H1 (cell line): ENCODE measurements around the gene HNF4A.

ENCODE experiments used
- CTCF ChIP-seq, 3 experiments: IDR thresholded peaks; 1 replicate in 2 of 3; 2 replicates in 1 of 3; pipeline versions ENCODE4 v1.5.1 to v1.6.1; 2011; ENCODE audit warnings: low read length in 3 of 3, mild to moderate bottlenecking in 3 of 3, inconsistent platforms in 2 of 3, low read depth in 1 of 3, moderate library complexity in 1 of 3; ENCODE audit not compliant: insufficient read depth in 1 of 3; ENCODE audit errors: control extremely low read depth in 1 of 3
- EZH2 ChIP-seq: fragments of 200-600 bp; sonication (generic); IDR thresholded peaks from 2 replicates; pipeline ENCODE4 v1.7.1; 2012; ENCODE audit warnings: low read depth, mild to moderate bottlenecking, moderate library complexity, low read length, inconsistent platforms; ENCODE audit not compliant: severe bottlenecking
- SP2 ChIP-seq: IDR thresholded peaks from 2 replicates; pipeline ENCODE4 v1.6.1; 2012; ENCODE audit warnings: mild to moderate bottlenecking, low read length, inconsistent platforms
- TBP ChIP-seq: IDR thresholded peaks from 2 replicates; pipeline ENCODE4 v1.6.1; 2011; ENCODE audit warnings: low read depth, low read length, improper control_type of control experiment
- YY1 ChIP-seq: IDR thresholded peaks from 2 replicates; pipeline ENCODE4 v1.6.1; 2011; ENCODE audit warnings: low read depth, mild to moderate bottlenecking, low read length

GRCh38 chr20:44396369-44397130 is 41.1 kb downstream of the HNF4A start:
- no peak for TF ChIP-seq TBP
- TF ChIP-seq CTCF (IDR thresholded peaks at IDR 0.05; ENCODE audit: control extremely low read depth in 1 of 3, insufficient read depth in 1 of 3, low read depth in 1 of 3, low read length in 3 of 3) = no peak
- TF ChIP-seq EZH2 = no peak
- TF ChIP-seq SP2 = no peak
- TF ChIP-seq YY1 = no peak
